HL-60 (cell line): Measurements from ENCODE around the gene PSMD3.

Experiments
- DNase-seq, 2 experiments: peaks; one replicate each; pipeline ENCODE4 v3.0.0-alpha.2; 2010 to 2020; ENCODE audit warnings: low read depth in 1 of 2, low spot score in 1 of 2
- H3K27ac ChIP-seq: fragments of 250-450 bp; sonication (Bioruptor Pico); replicated peaks from 2 replicates; pipeline ENCODE4 v1.5.1; 2020; ENCODE audit warnings: mild to moderate bottlenecking, moderate library complexity
- H3K27me3 ChIP-seq: fragments of 250-450 bp; sonication (Bioruptor Pico); 2 replicates; pipeline ENCODE4 v1.5.1; 2021; ENCODE audit warnings: mild to moderate bottlenecking, moderate library complexity; ENCODE audit not compliant: insufficient read depth, poor library complexity, severe bottlenecking
- H3K4me3 ChIP-seq: replicated peaks from 2 replicates; pipeline ENCODE4 v1.5.1; 2011; ENCODE audit warnings: mild to moderate bottlenecking, control low read depth, low read length; ENCODE audit not compliant: insufficient read depth
- CTCF ChIP-seq: IDR thresholded peaks from one replicate; pipeline ENCODE4 v1.5.1; 2011; ENCODE audit warnings: low read length, control low read depth, inconsistent platforms; ENCODE audit not compliant: insufficient read depth
- GABPA ChIP-seq: IDR thresholded peaks from 2 replicates; pipeline ENCODE4 v1.6.1; 2012; ENCODE audit warnings: low read depth
- POLR2AphosphoS5 ChIP-seq: IDR thresholded peaks from 2 replicates; pipeline ENCODE4 v1.6.1; 2012; ENCODE audit warnings: low read depth
- REST ChIP-seq: IDR thresholded peaks from 2 replicates; pipeline ENCODE4 v1.6.1; 2012; ENCODE audit warnings: low read depth; ENCODE audit not compliant: insufficient replicate concordance
- SPI1 ChIP-seq: IDR thresholded peaks from 2 replicates; pipeline ENCODE4 v1.6.1; 2012; ENCODE audit warnings: low read depth, mild to moderate bottlenecking, borderline replicate concordance

The PSMD3 gene

GRCh38 chr17:39935909-39936308 lies 44.7 kb upstream of the PSMD3 start:
- Histone ChIP-seq H3K4me3 (no peak overlapping the region), H3K27me3 (no peaks in the 10 kb centered on the region), H3K27ac (no peak overlapping the region)
- no peak for TF ChIP-seq SPI1
- TF ChIP-seq POLR2AphosphoS5 = no peak
- no peak for TF ChIP-seq GABPA
- TF ChIP-seq REST = no peak
- TF ChIP-seq CTCF = no peak
- DNase-seq = no peak

GRCh38 chr17:39937447-39937846 lies 43.2 kb upstream of the PSMD3 start:
- TF ChIP-seq CTCF (no peak), SPI1 (no peak), GABPA (no peak), POLR2AphosphoS5 (no peak), REST (no peak)
- no peaks in the 10 kb centered on the region for H3K27me3 ChIP-seq
- H3K27ac ChIP-seq = no peak overlapping the region
- DNase-seq = no peak
- H3K4me3 ChIP-seq = no peak overlapping the region

DNA sequence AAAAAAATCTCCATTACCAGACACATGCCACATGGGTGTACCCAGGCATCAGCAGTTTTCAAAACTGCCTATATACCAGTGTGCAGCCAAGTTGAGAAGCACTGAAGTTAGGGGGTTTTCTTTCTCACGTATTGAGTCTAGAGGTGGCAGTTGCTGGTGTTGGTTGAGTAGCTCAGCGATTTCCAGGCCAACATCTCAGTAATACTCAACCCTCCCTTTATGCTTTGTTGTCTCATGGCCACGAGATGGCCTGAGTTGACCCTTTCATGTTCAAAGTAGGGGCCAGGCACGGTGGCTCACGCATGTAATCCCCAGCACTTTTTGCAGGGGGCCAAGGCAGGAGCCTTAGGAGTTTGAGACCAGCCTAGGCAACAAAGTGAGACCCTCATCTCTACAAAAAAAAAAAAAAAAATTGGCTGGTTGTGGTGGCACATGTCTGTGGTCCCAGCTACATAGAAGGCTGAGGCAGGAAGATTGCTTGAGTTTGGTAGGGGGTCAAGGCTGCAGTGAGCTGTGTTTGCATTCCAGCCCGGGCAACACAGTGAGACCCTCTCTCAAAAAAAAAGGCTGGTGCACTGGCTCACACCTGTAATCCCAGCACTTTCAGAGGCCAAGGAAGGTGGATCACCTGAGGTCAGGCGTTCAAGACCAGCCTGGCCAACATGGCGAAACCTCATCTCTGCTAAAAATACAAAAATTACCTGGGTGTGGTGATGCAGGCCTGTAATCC lies 42.3 kb upstream of the PSMD3 start:
- Histone ChIP-seq H3K4me3 (no peak overlapping the region), H3K27me3 (no peaks in the 10 kb centered on the region), H3K27ac (no peak overlapping the region)
- TF ChIP-seq GABPA = no peak
- no peak for TF ChIP-seq REST
- no peak for TF ChIP-seq POLR2AphosphoS5
- no peak for TF ChIP-seq SPI1
- no peak for TF ChIP-seq CTCF
- no peak for DNase-seq
